Iris pigment epithelial cell (primary cell): ENCODE data around the gene CORO2B.

Source experiments
- DNase-seq: peaks from one replicate; pipeline ENCODE4 v3.0.0-alpha.2; 2011; ENCODE audit warnings: low read depth

Gene CORO2B

DNA sequence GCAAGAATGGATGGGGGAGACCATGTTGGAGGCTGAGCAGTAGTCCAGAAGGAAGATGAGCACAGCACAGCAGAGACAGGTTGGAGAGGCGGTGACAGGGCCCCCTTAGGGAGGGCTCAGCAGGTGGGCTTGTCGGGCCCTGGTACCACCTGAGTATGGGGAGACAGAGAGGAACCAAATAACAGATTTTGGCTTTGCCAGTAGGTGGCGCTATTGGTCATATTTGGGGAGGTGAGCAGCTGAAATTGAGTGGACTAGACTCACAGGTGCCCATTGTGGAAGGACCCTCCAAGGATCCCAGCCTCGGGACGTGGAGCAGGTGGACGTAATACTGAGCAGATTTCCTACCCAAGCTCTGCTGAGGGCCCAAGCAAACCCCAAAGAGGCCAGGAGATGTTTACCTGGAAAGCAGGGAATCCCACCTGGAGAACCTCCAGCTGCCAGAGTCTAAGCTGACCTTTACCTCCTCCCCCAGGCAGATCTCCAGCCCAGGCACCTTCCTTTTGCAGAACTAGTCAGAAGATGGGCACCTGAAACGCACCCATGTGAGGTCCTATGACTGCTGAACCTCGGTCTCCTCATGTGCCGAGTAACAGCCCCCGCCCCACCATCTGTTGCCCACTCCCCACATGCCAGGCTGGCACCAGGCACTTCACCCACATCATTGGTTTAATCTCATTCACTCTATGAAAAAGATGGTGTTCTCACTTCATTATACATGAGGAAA, 24.6 kb upstream of the CORO2B start:
- peak; percentile 40 for DNase-seq

DNA sequence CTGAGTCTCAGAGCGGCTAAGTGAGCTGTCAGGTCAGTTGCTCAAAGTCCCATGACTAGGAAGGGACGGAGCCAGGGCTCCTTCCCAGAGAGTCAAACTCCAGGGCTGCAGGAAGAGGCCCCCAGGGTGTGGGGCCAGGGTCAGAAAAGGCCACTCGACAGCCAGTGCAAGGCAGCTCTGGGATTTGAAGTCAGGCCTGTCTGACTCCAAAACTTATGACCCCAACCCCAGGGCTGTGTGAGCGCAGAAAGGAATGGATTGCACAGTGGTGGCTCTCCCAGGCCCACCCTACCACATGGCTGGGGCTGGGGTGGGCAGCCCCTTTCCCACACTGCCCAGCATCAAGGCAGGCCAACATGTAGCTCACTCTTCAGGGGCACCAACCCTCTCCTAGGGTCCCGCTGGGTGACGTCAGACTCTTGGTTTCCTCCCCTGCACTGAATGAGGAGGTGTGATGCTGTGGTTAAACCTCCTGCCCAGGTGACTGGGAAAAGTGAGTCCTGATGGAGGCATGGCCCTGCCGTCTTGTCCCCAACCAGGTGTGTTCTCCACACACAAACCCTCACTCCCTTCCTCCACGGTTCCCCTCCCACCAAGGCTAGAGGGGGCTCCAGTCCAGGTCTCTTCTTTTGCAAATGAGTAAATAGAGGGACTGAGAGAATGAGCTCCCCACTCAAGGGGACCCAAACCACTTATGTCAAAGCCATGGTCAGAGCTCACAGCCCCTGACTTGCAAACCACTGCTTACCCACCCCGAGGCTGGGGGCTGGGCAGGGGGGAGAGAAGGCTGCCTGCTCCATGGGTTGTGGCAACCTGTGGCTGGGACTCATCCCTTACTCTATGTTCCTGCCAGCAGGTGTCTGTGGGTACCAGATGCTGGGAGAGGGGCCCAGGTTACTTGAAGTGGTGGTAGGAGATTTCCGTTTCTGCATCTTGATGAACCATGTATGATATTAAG, 23.8 kb upstream of the CORO2B start:
- no peak for DNase-seq

GRCh38 chr15:68555679-68556037, 23.1 kb upstream of the CORO2B start:
- no peak for DNase-seq

DNA sequence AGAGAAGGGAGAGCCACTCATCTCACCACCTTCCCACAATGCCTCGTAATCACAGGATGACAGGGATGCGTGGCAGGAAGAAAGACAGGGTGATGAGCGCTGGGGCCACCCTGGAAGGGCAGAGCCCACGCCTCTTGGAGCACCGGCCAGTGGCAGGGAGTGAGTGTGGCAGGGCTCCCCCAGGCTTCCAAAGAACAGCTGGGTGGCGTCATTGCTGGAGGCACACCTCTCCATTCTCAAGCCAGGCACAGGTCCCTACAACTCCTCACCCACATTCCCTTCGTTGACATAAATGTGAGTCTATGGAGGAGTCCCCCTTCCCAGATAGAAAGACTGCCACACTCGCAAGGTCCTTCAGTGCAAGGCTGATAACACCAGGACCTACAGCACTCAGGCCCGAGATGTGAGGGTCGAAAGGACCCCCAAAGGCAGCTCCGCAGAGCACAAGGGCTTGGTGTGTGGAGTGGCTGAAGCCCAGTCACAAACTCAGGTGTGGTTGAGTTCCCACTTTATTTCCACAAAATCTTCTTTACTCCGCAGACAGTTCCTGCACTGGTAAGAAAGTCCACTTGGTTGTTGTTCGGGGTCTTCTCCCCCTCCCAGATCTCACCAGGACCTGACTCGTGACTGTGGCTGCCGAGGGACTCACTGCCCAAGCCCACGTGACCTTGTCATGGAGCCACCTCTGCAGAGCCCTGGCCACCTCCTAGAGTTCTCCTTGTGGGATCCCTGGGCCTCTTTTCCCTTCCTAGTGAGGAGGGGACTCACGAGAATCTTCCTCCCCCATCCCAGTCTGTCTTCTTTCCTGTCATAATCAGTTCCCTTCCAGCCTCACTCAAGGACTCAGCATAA, 22.4 kb upstream of the CORO2B start:
- no peak for DNase-seq

DNA sequence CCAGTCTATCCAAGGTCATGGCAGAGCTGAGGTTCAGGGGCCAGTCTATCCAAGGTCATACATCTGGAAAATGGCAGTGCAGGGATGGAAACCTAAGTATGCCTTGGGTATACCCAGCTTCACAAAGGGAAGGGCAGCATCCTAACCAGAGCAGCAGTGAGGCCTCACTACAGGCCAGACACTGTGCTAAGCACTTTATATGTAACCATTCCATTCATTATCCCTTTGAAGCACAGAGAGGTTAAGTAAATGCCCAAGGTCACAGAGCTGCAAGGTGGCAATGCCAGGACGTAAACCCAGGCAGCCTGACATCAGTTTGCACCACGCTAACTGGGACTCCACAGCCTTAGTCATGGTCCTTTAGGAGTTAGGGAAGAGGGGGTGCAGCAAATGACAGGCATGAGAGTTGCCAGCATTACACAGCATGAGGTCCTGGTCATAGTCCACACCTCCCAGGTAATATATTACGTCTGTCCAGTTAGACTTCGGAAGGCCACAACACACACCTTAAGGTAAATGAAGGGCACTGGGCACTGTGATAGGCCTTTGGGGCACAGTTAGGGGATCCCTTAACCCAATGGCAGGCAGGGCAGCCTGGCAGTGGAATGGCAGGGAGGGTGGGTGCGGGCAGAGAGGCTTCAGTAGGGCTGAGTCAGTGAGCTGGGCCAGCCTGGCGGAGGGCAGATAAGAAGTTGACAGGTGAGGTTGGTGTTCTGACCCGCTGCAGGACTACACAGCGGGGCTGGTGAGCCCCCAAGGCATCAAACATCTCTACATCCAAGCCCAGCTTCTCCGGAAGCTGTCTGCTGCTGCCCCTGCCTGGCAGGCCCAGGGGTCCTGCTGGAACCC, 21.1 kb upstream of the CORO2B start:
- DNase-seq = no peak

DNA sequence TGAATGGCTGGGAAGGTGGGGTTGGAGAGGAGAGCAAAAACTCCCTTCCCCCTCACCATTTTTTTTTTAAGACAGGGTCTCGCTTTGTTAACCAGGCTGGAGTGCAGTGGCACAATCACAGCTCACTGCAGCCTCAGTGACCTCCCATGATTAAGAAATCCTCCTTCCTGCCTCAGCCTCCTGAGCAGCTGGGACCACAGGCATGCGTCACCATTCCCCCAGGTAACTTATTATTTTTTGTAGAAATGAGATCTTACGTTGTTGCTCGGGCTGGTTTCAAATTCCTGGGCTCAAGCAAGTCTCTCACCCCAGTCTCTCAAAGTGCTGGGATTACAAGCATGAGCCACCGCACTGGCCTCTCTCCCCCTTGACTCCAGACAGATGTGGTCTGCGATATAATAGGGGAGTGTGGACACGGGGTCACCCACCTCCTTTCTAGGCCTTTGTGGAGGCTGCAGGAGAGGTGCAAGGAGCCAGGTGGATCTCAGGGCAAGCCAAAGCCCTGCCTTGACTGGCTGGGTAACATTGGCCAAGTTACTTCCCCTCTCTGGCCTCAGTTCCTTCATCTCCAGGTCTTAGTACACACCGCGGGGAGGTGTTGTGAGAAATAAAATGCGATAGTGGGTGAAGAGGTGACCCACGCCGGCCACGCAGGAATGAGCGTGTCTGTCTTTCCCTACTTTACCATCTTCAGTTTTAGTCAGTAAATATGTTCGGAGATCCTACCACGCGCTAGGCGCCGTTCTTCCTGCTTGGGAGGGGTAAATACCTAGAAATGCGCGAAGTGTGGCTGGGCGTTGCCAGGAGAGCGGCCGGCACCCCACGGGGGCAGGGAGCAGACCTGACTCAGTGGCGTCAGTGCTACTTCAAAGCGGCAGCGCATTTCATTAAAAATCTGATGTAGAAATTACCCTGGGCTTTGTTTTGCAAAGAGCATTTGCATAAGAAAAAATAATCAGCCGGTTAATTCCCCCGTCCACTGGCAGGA, 20.2 kb upstream of the CORO2B start:
- DNase-seq = no peak

DNA sequence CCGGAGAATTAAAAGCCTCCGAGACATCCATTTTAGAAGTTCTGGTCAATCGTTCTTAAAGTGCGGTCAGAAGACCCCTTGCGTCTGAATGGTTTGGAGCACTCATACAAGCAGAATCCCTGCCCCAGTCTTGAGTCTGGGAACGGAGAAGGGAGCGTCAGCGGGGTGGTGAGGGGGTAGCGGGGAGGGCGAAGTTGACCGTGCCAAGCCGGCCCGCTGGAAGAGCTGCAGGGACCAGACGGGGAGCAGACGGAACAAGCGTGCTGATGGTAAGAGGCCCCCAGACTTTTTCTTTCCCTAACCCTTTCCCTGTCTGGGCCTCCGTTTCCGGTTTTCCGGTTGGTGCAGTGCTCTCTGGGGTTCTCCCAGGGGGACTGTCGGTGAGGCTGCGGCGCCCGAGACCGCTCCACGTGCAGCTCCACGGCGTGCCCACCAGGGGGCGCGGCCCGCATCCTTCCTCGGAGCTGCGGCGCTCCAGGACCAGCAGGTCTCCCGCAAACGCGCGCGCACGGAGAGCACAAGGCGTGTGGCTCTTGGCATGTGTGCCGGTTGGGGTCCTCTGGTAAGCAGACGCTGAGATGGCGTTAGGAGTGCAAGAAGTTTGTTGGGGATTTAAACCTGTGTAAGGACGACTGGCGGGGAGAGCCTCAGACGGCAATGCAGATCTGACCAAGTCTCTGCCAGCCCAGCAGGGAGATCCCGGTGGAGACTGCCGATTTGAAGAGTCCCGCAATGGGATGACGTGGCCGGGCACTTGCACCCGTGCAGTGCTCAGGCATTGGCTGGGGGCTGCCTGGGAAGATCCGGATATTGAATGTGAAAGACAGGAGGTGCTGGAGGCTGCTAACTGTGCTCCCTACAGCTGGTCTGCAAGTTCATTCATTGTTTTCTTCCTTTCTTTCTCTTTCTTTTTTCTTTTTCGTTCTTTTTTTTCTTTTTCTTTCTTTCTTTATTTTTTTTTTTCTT, 19.2 kb upstream of the CORO2B start:
- DNase-seq = peak; percentile 66

DNA sequence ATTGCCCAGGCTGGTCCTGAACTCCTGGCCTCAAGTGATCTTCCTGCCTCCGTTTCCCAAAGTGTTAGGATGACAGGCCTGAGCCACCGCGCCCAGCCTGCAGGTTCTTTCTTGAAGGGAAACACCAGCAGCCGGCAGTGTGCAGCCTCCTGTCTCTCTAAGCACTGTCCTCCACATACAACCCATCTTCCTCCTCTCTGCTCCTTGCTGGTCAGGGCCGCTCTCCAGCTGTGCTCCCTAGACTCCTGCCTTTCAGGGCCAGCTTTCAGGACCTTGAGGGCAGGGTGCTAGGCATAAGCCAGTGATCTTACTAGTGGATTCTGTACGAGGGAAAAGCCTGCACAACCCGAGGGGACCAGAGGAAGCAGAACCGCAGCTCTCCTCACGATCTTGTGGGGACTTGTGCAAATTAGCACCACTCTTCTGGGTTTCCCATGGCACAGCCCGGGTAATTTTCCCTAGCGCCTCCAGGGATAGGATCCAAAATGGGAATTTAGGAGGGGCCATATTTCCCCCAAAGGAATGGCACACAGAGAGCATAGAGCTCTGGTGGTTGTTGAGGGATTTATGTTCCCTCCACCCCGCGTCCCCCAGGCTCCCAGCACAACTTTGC, 18.2 kb upstream of the CORO2B start:
- no peak for DNase-seq

GRCh38 chr15:68561171-68561900, 17.5 kb upstream of the CORO2B start:
- no peak for DNase-seq

DNA sequence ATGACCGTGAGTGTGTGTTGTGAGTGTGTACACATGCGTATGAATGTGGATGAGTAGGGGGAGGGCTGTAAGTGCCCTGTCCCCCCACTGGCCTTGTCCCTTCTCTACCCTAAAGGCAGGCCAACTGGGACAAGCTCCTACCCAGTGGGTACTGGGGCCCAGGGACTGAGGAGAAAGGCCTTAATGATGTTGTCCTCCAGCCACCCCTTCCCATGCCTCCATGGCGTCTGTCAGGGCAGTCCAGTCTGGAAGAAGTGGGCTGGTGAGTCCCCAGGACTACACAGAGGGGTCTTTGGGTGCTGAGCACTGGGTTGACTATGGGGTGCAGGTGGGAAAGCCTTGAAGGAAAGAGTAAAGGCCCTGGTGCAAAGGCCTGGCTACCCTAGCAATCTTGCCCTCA, 16.9 kb upstream of the CORO2B start:
- no peak for DNase-seq

DNA sequence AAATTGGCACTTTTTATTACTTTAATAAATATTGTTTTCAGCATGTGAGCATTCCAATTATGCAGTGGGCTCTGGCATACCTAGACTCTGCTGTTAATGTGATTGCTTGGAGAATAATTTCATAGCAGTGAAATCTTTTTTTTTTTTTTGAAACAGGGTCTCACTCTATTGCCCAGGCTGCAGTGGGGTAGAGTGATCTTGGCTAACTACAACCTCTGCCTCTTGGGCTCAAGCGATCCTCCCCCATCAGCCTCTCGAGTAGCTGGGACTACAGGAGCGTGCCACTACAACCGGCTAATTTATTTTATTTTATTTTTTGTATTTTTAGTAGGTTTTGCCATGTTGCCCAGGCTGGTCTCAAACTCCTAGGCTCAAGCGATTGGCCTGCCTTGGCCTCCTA, 14.6 kb upstream of the CORO2B start:
- no peak for DNase-seq

- no peak for DNase-seq
These were observed 13.6 kb upstream of the CORO2B start for GRCh38 chr15:68565234-68565633.

DNA sequence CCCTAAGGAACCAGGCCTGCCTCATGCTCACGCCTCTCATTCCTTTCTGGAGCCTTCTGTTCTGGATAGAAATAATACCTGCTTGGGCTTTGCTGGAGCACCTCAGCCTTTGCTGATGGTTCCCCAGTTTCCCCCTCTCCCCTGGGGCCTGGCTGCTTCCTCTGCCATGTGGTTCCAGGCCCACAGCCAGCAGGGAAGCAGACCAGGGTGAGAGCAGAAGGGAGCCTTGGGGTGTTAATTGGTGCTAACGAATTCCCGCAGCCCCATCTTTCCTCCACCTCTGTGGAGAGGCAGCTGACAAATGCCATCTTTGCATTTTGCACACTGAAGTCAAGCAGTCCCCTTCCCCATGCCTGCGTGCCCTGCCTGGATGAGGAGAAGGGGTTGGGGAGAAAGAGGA, 13.1 kb upstream of the CORO2B start:
- DNase-seq = no peak

- DNase-seq = no peak
These were observed 12.3 kb upstream of the CORO2B start for GRCh38 chr15:68566377-68566954.

DNA sequence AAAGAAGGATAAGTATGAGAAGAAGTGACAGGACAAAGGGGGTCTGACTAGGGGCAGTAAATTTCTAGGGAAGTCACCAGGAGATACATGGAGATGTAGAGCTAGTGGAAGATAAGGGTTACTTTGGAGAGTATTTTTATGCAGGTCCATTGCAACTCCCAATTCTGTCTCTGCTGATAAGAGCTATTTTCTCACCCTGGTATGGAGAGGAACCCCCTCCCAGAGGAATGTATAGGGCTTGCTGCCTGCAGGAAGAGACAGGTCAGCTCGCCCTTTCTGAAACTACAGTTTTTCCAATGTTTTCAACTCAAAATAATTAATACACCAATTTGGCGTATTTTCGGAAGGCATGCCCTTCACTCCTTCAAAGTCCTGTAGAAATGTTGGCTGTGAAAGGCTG, 11.4 kb upstream of the CORO2B start:
- no peak for DNase-seq

DNA sequence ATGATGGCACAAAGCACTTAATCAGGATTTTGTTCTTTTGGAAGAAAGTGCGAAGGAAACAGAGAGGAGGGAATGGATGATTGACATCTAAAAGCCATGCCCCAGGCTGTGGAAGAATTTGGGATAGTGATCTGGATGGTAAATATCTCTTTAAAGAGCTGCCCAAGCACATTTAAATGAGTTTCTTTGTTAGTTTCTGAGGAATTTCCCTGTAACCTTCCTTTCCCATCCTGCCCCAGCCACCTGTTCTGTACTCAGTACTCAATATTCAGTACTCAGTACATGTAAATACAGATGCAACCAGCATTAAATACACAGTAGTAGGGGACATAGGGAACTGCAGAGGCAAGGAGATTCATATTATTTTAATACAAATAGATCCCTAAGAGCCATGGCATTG, 7.8 kb upstream of the CORO2B start:
- DNase-seq = no peak

DNA sequence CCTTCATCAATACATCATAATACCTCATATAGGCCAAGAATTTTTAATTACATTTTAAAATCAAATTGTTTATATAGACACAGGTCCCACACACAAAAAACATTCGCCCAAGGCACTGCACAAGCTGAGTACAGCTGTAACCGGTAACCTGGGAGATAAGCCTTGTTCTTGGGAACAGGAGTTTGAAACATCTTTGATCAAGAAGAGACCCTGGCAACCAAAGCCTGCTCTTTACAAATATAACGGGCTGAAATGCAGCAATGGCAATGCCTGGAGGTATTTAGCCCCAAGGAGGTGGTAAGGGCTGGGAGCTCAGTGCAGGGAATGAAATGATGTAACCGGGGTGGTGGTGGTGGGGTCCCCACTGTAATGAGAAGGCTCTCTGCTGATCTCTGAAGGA, 7.2 kb upstream of the CORO2B start:
- DNase-seq = no peak

DNA sequence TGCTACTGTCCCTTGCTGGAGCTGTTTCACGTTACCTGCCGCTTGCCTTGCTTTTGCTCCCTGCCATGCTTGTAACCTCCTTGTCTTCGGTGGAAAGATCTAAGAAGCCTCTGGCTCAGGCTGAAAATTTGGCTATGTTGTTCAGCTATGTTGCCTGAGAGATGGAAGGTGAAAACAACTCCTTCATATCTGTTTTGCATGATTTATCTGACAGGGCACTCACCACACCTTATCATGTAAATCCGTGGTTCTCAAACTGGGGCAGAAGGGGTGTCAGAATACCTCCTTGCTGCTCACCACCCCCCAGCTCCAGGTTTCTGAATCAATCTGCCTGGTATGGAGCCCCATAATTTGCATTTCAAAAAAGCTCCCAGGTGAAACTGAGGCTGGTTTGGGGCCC, 6.5 kb upstream of the CORO2B start:
- DNase-seq = no peak
